ENCODE measurements around the gene SLC14A1. TPM values are rescaled to one million over a fixed set of nuclear protein-coding genes. Genes with fewer than 3 reads are reported as not detected.

SLC14A1 gene
- total RNA-seq, 1 donor, result 2.5 TPM

GRCh38 chr18:45760462-45761036 lies 36.6 kb downstream of the SLC14A1 start:
- Histone ChIP-seq H3K27me3 (ENCODE audit: insufficient read depth, low read length) (peaks cover 3% of the 10 kb centered on the region), H3K4me1 (ENCODE audit: insufficient read depth, low read length) (no peaks in the 10 kb centered on the region), H3K9me3 (ENCODE audit: low read depth, low read length) (no peaks in the 10 kb centered on the region), H3K4me3 (ENCODE audit: low read length) (no peak overlapping the region)

- no peak overlapping the region for H3K4me3 ChIP-seq (ENCODE audit: low read length)
- H3K9me3 ChIP-seq (ENCODE audit: low read depth, low read length), result no peaks in the 10 kb centered on the region
Measured at GRCh38 chr18:45761512-45762114, 37.6 kb downstream of the SLC14A1 start.

GRCh38 chr18:45764000-45764686 lies 40.2 kb downstream of the SLC14A1 start:
- Histone ChIP-seq H3K27me3 (ENCODE audit: insufficient read depth, low read length) (no peaks in the 10 kb centered on the region), H3K4me3 (ENCODE audit: low read length) (no peak overlapping the region), H3K9me3 (ENCODE audit: low read depth, low read length) (no peaks in the 10 kb centered on the region), H3K4me1 (ENCODE audit: insufficient read depth, low read length) (no peaks in the 10 kb centered on the region)

More at GRCh38 chr18:45761512-45762114, 37.6 kb downstream of the SLC14A1 start:
- H3K4me1 ChIP-seq (ENCODE audit: insufficient read depth, low read length), result no peaks in the 10 kb centered on the region
- H3K27me3 ChIP-seq (ENCODE audit: insufficient read depth, low read length), result no peaks in the 10 kb centered on the region

- Histone ChIP-seq H3K9me3 (ENCODE audit: low read depth, low read length) (no peaks in the 10 kb centered on the region), H3K4me1 (ENCODE audit: insufficient read depth, low read length) (no peaks in the 10 kb centered on the region), H3K27me3 (ENCODE audit: insufficient read depth, low read length) (no peaks in the 10 kb centered on the region), H3K4me3 (ENCODE audit: low read length) (no peak overlapping the region)
Measured at GRCh38 chr18:45765796-45766195, 41.8 kb downstream of the SLC14A1 start.

- Histone ChIP-seq H3K9me3 (ENCODE audit: low read depth, low read length) (no peaks in the 10 kb centered on the region), H3K4me1 (ENCODE audit: insufficient read depth, low read length) (peaks cover 24% of the 10 kb centered on the region), H3K4me3 (ENCODE audit: low read length) (no peak overlapping the region), H3K27me3 (ENCODE audit: insufficient read depth, low read length) (peaks cover 3% of the 10 kb centered on the region)
Measured at GRCh38 chr18:45771587-45772480, 47.9 kb downstream of the SLC14A1 start.

- peaks cover 3% of the 10 kb centered on the region for H3K27me3 ChIP-seq (ENCODE audit: insufficient read depth, low read length)
- H3K4me1 ChIP-seq (ENCODE audit: insufficient read depth, low read length), result peaks cover 24% of the 10 kb centered on the region
- no peak overlapping the region for H3K4me3 ChIP-seq (ENCODE audit: low read length)
- H3K9me3 ChIP-seq (ENCODE audit: low read depth, low read length), result no peaks in the 10 kb centered on the region
Measured at GRCh38 chr18:45774065-45774521, 50.1 kb downstream of the SLC14A1 start.

GRCh38 chr18:45775241-45775676 lies 51.3 kb downstream of the SLC14A1 start:
- H3K9me3 ChIP-seq (ENCODE audit: low read depth, low read length), result no peaks in the 10 kb centered on the region
- peak overlapping the region; percentile 44 for H3K4me3 ChIP-seq (ENCODE audit: low read length)
- H3K4me1 ChIP-seq (ENCODE audit: insufficient read depth, low read length), result peaks cover 24% of the 10 kb centered on the region
- peaks cover 3% of the 10 kb centered on the region for H3K27me3 ChIP-seq (ENCODE audit: insufficient read depth, low read length)

- Histone ChIP-seq H3K4me3 (ENCODE audit: low read length) (peak overlapping the region; percentile 44), H3K4me1 (ENCODE audit: insufficient read depth, low read length) (peaks cover 24% of the 10 kb centered on the region), H3K27me3 (ENCODE audit: insufficient read depth, low read length) (peaks cover 3% of the 10 kb centered on the region), H3K9me3 (ENCODE audit: low read depth, low read length) (no peaks in the 10 kb centered on the region)
Measured at GRCh38 chr18:45775743-45776142, 51.8 kb downstream of the SLC14A1 start.

GRCh38 chr18:45777393-45777792 lies 53.4 kb downstream of the SLC14A1 start:
- Histone ChIP-seq H3K4me3 (ENCODE audit: low read length) (no peak overlapping the region), H3K4me1 (ENCODE audit: insufficient read depth, low read length) (peaks cover 24% of the 10 kb centered on the region), H3K9me3 (ENCODE audit: low read depth, low read length) (no peaks in the 10 kb centered on the region), H3K27me3 (ENCODE audit: insufficient read depth, low read length) (peaks cover 3% of the 10 kb centered on the region)

- Histone ChIP-seq H3K27me3 (ENCODE audit: insufficient read depth, low read length) (no peaks in the 10 kb centered on the region), H3K4me1 (ENCODE audit: insufficient read depth, low read length) (peaks cover 6% of the 10 kb centered on the region), H3K9me3 (ENCODE audit: low read depth, low read length) (no peaks in the 10 kb centered on the region), H3K4me3 (ENCODE audit: low read length) (no peak overlapping the region)
Measured at GRCh38 chr18:45780568-45780967, 56.6 kb downstream of the SLC14A1 start.

GRCh38 chr18:45782662-45783061 lies 58.7 kb downstream of the SLC14A1 start:
- Histone ChIP-seq H3K9me3 (ENCODE audit: low read depth, low read length) (no peaks in the 10 kb centered on the region), H3K4me3 (ENCODE audit: low read length) (no peak overlapping the region), H3K27me3 (ENCODE audit: insufficient read depth, low read length) (no peaks in the 10 kb centered on the region), H3K4me1 (ENCODE audit: insufficient read depth, low read length) (no peaks in the 10 kb centered on the region)

GRCh38 chr18:45783097-45784075 lies 59.4 kb downstream of the SLC14A1 start:
- Histone ChIP-seq H3K27me3 (ENCODE audit: insufficient read depth, low read length) (no peaks in the 10 kb centered on the region), H3K4me3 (ENCODE audit: low read length) (no peak overlapping the region), H3K9me3 (ENCODE audit: low read depth, low read length) (no peaks in the 10 kb centered on the region), H3K4me1 (ENCODE audit: insufficient read depth, low read length) (no peaks in the 10 kb centered on the region)

GRCh38 chr18:45785134-45785533 lies 61.2 kb downstream of the SLC14A1 start:
- Histone ChIP-seq H3K4me3 (ENCODE audit: low read length) (no peak overlapping the region), H3K9me3 (ENCODE audit: low read depth, low read length) (no peaks in the 10 kb centered on the region), H3K27me3 (ENCODE audit: insufficient read depth, low read length) (no peaks in the 10 kb centered on the region), H3K4me1 (ENCODE audit: insufficient read depth, low read length) (no peaks in the 10 kb centered on the region)

GRCh38 chr18:45786941-45787340 lies 63.0 kb downstream of the SLC14A1 start:
- no peaks in the 10 kb centered on the region for H3K4me1 ChIP-seq (ENCODE audit: insufficient read depth, low read length)
- no peak overlapping the region for H3K4me3 ChIP-seq (ENCODE audit: low read length)
- no peaks in the 10 kb centered on the region for H3K27me3 ChIP-seq (ENCODE audit: insufficient read depth, low read length)
- no peaks in the 10 kb centered on the region for H3K9me3 ChIP-seq (ENCODE audit: low read depth, low read length)
